Cardiac fibroblast (primary cell): ENCODE results near the gene LPGAT1.
A peak's percentile ranks its signal among the peaks of the same experiment; 100 is the strongest.

ENCODE experiments used
- DNase-seq, 2 donors: peaks; one replicate each; pipeline versions ENCODE4 v3.0.0 to v3.0.0-alpha.2; 2010; ENCODE audit warnings: low read depth in 2 of 2
- H3K4me3 ChIP-seq, 2 donors: replicated peaks in 1 of 2; 1 replicate in 1 of 2; 2 replicates in 1 of 2; pipeline ENCODE4 v1.5.1; 2011; ENCODE audit warnings: low read depth in 2 of 2, low read length in 2 of 2, mild to moderate bottlenecking in 2 of 2, moderate library complexity in 1 of 2
- CTCF ChIP-seq: IDR thresholded peaks from one replicate; pipeline ENCODE4 v1.5.1; 2011; ENCODE audit warnings: low read depth, mild to moderate bottlenecking, low read length, inconsistent platforms

Gene LPGAT1

GRCh38 chr1:211828584-211829342 is 1.8 kb downstream of the LPGAT1 start:
- DNase-seq: peak; percentile 5 to 16
- no peak for TF ChIP-seq CTCF
- peak overlapping the region in 1 of 2 donors; percentile 68 for H3K4me3 ChIP-seq

- H3K4me3 ChIP-seq: no peak overlapping the region
- no peak for DNase-seq
- TF ChIP-seq CTCF: no peak
Observed at GRCh38 chr1:211827051-211827450, 3.5 kb downstream of the LPGAT1 start.

GRCh38 chr1:211825980-211826379 is 4.6 kb downstream of the LPGAT1 start:
- no peak for TF ChIP-seq CTCF

GRCh38 chr1:211822677-211823407 is 7.7 kb downstream of the LPGAT1 start:
- TF ChIP-seq CTCF: no peak
- no peak overlapping the region for H3K4me3 ChIP-seq

More at GRCh38 chr1:211825980-211826379, 4.6 kb downstream of the LPGAT1 start:
- H3K4me3 ChIP-seq: no peak overlapping the region
- DNase-seq: peak; percentile 57 to 75

GRCh38 chr1:211816586-211816985 is 14.0 kb downstream of the LPGAT1 start:
- no peak overlapping the region for H3K4me3 ChIP-seq
- TF ChIP-seq CTCF: no peak
- DNase-seq: no peak

More at GRCh38 chr1:211822677-211823407, 7.7 kb downstream of the LPGAT1 start:
- DNase-seq: no peak

- TF ChIP-seq CTCF: no peak
- DNase-seq: no peak
- no peak overlapping the region for H3K4me3 ChIP-seq
Observed at GRCh38 chr1:211814313-211814712, 16.2 kb downstream of the LPGAT1 start.
